Measurements from ENCODE around the gene SYCE1L. TPM values are rescaled to one million over a fixed set of nuclear protein-coding genes. Genes with fewer than 3 reads are reported as not detected.
"Not testable (repeated sequence)": the region's sequence is repeated elsewhere in the genome, so short reads cannot be mapped to it uniquely, and the experiment has no call there.

The SYCE1L gene, protein sequence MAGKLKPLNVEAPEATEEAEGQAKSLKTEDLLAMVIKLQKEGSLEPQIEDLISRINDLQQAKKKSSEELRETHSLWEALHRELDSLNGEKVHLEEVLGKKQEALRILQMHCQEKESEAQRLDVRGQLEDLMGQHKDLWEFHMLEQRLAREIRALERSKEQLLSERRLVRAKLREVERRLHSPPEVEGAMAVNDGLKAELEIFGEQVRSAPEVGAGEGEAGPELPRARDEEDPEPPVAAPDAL
- total RNA-seq (10 to 100 TPM in 2 of 5 experiments, 1 to 10 TPM in 3; 4.7 to 14.1 (median 4.9) TPM), polyA plus RNA-seq (1 to 10 TPM; 1.3 to 1.9 TPM), total RNA-seq (2.3 reads per million, percentile 11 among the genes with 10 or more reads in this experiment)

DNA sequence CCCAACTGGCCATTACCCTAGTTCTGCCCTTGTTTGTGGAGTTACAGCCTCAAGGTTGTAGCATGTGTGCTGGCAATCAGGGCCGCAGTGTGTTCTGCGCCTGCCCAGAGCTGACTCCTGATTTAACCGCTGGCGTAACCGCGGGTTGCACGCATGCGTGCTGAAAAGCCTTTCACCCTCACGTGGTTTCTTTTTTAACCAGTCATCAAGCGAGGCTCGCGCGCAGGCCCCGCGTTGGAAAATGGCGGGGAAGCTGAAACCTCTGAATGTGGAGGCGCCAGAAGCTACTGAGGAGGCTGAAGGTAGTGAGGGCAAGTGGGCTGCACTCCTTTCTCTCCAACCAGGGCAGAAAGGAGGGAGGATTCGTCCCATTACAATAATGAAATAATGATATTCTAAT lies at the start of gene SYCE1L:
TSS of gene SYCE1L (plus strand) at position 198 of the 400 bp plus-strand sequence. CDS start at position 242, 44 bp downstream.
- H3K27ac Mint-ChIP-seq: no peak within 1 kb of the TSS
- CTCF ChIA-PET: no interaction called here
- H3K27ac ChIP-seq (ENCODE audit: low read depth, low read length): no peak within 1 kb of the TSS
- intact Hi-C loops (cut with micrococcal nuclease): no loop called here
- no peaks in the 10 kb centered on the region for H3K27me3 Mint-ChIP-seq
- POLR2A ChIA-PET: no interaction called here
- H3K4me3 ChIP-seq (ENCODE audit: low read length): no peak within 1 kb of the TSS
- H3K27me3 ChIP-seq (ENCODE audit: control insufficient read depth in 2 of 2, insufficient read depth in 2 of 2, low read length in 2 of 2): no peaks in the 10 kb centered on the region
- H3K4me1 Mint-ChIP-seq: peaks cover 3 to 9% (median 6%) of the 10 kb centered on the region in 7 donors
- H3K9me3 Mint-ChIP-seq: no peaks in the 10 kb centered on the region
- peaks cover 9 to 31% (median 16%) of the 10 kb centered on the region in 5 donors for H3K36me3 Mint-ChIP-seq
- H3K9me3 ChIP-seq (ENCODE audit: control insufficient read depth in 2 of 3, low read length in 3 of 3): no peaks in the 10 kb centered on the region
- ATAC-seq (no peak), DNase-seq (no peak)
- no peaks in the 10 kb centered on the region for H3K4me1 ChIP-seq (ENCODE audit: control insufficient read depth in 2 of 2, insufficient read depth in 2 of 2, low read length in 2 of 2)
- peak within 1 kb of the TSS in 1 of 10 donors; percentile 23 for H3K4me3 Mint-ChIP-seq
- H3K36me3 ChIP-seq (ENCODE audit: control insufficient read depth in 2 of 3, insufficient read depth in 3 of 3, low read length in 3 of 3): peaks cover 0 to 55% (median 11%) of the 10 kb centered on the region in 3 experiments

DNA sequence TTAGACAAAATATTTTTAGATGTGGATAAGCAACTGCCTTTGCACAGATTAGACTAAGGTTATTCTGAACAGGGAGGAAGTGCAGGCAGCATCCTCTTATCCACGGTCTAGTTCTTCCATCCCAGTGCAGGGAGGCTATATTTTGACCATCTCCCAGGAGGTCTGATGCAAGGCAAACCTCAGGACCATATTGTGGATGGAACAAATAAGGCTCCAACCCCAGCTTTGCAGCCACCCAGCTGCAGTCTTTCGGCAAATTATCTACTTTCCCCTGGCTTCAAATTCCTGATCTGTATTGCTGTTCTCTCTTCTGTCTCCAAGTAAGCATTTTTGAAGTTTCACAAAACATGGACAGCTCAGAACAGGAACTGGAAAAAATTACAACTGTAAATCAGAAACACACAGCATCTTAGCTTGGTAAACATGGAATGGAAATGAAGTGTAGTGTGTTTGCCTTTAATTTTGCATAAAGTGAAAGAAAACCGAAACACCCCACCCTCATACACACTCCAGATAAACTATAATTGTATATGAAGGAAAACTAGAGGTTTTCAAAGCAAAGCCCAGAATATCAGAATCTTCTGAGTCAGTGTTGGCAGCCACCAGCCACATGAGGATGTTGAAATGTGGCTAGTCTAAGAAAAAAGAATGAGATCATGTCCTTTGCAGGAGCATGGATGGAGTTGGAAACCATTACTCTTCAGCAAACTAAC lies 41.7 kb upstream of the SYCE1L start:
- Mint-ChIP-seq H3K27me3 (peaks cover 0 to 46% (median 31%) of the 10 kb centered on the region in 5 donors), H3K4me1 (no peaks in the 10 kb centered on the region), H3K9me3 (peaks cover 0 to 2% (median 0%) of the 10 kb centered on the region in 11 donors), H3K4me3 (no peak overlapping the region), H3K36me3 (no peaks in the 10 kb centered on the region), H3K27ac (no peak overlapping the region)
- intact Hi-C loops (cut with micrococcal nuclease): no loop called here
- ATAC-seq (no peak), DNase-seq (no peak)
- no peaks in the 10 kb centered on the region for H3K27me3 ChIP-seq (ENCODE audit: control insufficient read depth in 2 of 2, insufficient read depth in 2 of 2, low read length in 2 of 2)
- no peaks in the 10 kb centered on the region for H3K36me3 ChIP-seq (ENCODE audit: control insufficient read depth in 2 of 3, insufficient read depth in 3 of 3, low read length in 3 of 3)
- ChIA-PET POLR2A (no interaction called here), CTCF (no interaction called here)
- H3K9me3 ChIP-seq (ENCODE audit: control insufficient read depth in 2 of 3, low read length in 3 of 3): no peaks in the 10 kb centered on the region
- H3K4me3 ChIP-seq (ENCODE audit: low read length): no peak overlapping the region
- H3K27ac ChIP-seq (ENCODE audit: low read depth, low read length): no peak overlapping the region
- no peaks in the 10 kb centered on the region for H3K4me1 ChIP-seq (ENCODE audit: control insufficient read depth in 2 of 2, insufficient read depth in 2 of 2, low read length in 2 of 2)

DNA sequence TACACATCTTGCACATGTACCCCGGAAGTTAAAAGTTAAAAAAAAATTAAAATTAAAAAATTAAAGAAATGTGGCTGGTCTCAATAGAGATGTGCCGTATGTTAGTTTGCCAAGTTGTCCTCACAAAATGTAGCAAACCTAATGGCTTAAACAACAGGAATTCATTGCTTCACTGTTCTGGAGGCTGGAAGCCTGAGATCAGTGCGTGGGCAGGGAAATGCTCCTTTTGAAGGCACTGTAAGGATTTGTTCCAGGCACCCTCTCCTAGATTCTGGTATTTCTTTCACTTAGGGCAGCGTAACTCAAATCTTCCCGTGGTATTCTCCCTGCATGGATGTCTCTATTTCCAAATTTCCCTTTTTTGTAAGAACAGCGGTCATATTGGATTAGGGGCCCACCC lies 40.9 kb upstream of the SYCE1L start:
- CTCF ChIA-PET: no interaction called here
- H3K4me3 ChIP-seq (ENCODE audit: low read length): no peak overlapping the region
- H3K27ac ChIP-seq (ENCODE audit: low read depth, low read length): no peak overlapping the region
- peaks cover 0 to 46% (median 36%) of the 10 kb centered on the region in 5 donors for H3K27me3 Mint-ChIP-seq
- no peaks in the 10 kb centered on the region for H3K4me1 ChIP-seq (ENCODE audit: control insufficient read depth in 2 of 2, insufficient read depth in 2 of 2, low read length in 2 of 2)
- POLR2A ChIA-PET: no interaction called here
- DNase-seq (no peak), ATAC-seq (no peak)
- H3K4me3 Mint-ChIP-seq: no peak overlapping the region
- no peaks in the 10 kb centered on the region for H3K9me3 ChIP-seq (ENCODE audit: control insufficient read depth in 2 of 3, low read length in 3 of 3)
- no peaks in the 10 kb centered on the region for H3K27me3 ChIP-seq (ENCODE audit: control insufficient read depth in 2 of 2, insufficient read depth in 2 of 2, low read length in 2 of 2)
- H3K9me3 Mint-ChIP-seq: peaks cover 0 to 2% (median 0%) of the 10 kb centered on the region in 11 donors
- intact Hi-C loops (cut with micrococcal nuclease): no loop called here
- no peaks in the 10 kb centered on the region for H3K36me3 Mint-ChIP-seq
- H3K36me3 ChIP-seq (ENCODE audit: control insufficient read depth in 2 of 3, insufficient read depth in 3 of 3, low read length in 3 of 3): no peaks in the 10 kb centered on the region
- no peaks in the 10 kb centered on the region for H3K4me1 Mint-ChIP-seq
- no peak overlapping the region for H3K27ac Mint-ChIP-seq

DNA sequence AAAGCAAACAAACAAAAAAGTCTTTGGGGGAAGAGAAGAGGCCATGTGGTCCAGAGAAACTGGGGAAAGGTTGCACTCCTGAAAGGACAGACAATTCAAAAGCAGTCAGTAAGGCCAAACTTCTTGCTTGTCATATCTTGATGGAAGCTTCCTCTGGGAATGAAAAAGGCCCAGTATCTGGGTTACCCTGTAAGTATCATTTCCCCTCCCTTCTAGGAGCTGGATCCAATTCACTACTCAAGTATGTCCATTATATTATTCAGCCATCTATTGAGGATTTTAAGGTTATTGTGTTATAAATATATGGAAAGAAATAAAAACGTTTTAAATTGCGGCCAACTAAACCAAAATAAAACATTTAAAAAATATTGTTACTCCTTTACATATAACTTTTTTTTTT lies 34.2 kb upstream of the SYCE1L start:
- no peak for ATAC-seq
- H3K9me3 Mint-ChIP-seq: no peaks in the 10 kb centered on the region

DNA sequence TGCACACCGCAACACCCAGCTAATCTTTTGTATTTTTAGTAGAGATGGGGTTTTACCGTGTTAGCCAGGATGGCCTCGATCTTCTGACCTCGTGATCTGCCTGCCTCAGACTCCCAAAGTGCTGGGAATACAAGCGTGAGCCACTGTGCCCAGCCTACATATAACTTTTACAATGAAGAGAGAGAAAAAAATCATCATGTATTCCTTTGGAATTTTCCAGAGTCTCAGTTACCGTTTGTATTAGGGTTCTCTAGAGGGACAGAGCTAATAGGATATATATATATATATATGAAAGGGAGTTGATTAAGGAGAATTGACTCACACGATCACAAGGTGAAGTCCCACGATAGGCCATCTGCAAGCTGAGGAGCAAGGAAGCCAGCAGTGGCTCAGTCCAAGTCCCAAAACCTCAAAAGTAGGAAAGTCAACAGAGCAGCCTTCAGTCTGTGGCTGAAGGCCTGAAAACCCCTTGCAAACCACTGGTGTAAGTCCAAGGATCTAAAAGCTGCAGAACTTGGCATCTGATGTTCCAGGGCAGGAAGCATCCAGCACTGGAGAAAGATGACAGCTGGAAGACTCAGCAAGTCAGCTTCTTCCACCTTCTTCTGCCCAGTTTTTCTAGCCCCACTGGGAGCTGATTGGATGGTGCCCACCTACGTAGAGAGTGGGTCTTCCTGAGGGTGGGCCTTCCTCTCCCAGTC lies 33.5 kb upstream of the SYCE1L start:
- ATAC-seq: not testable (repeated sequence)
- CTCF ChIA-PET: interaction anchor here (0.6 kb wide), 1 partner anchor 9 kb away, joined by 3 read pairs; no protein-coding TSS in a partner anchor

More for the DNA sequence above, 34.2 kb upstream of the SYCE1L start:
- no peak overlapping the region for H3K4me3 Mint-ChIP-seq
- Histone ChIP-seq H3K36me3 (ENCODE audit: control insufficient read depth in 2 of 3, insufficient read depth in 3 of 3, low read length in 3 of 3) (no peaks in the 10 kb centered on the region), H3K27me3 (ENCODE audit: control insufficient read depth in 2 of 2, insufficient read depth in 2 of 2, low read length in 2 of 2) (peaks cover 0 to 2% of the 10 kb centered on the region in 2 donors), H3K27ac (ENCODE audit: low read depth, low read length) (no peak overlapping the region), H3K4me1 (ENCODE audit: control insufficient read depth in 2 of 2, insufficient read depth in 2 of 2, low read length in 2 of 2) (no peaks in the 10 kb centered on the region), H3K9me3 (ENCODE audit: control insufficient read depth in 2 of 3, low read length in 3 of 3) (no peaks in the 10 kb centered on the region), H3K4me3 (ENCODE audit: low read length) (no peak overlapping the region)
- H3K27ac Mint-ChIP-seq: no peak overlapping the region
- peaks cover 4 to 46% (median 33%) of the 10 kb centered on the region in 5 donors for H3K27me3 Mint-ChIP-seq
- no peaks in the 10 kb centered on the region for H3K36me3 Mint-ChIP-seq
- CTCF ChIA-PET: no interaction called here
- intact Hi-C loops (cut with micrococcal nuclease): no loop called here
- no peak for DNase-seq
- H3K4me1 Mint-ChIP-seq: no peaks in the 10 kb centered on the region
- POLR2A ChIA-PET: no interaction called here

DNA sequence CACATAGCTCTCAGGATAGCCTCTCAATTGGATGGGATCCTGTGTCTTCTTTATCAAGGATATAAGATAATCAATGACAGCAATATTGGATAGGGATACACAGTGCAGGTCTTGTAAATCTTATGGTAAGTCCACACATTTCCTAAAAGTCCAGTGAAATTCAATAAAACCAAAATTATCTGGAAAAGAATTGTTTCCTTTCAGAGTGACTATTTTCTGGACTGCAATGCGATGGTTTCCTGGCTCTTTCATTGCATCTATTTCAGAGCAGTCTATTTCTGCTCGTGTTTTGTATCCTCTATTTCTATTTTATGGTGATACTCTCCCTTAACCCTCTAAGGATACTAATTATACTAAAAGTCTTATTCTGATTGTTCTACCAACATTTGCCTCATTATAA lies 32.5 kb upstream of the SYCE1L start:
- CTCF ChIA-PET: no interaction called here
- peaks cover 4 to 49% (median 42%) of the 10 kb centered on the region in 5 donors for H3K27me3 Mint-ChIP-seq

More for the DNA sequence above, 33.5 kb upstream of the SYCE1L start:
- POLR2A ChIA-PET; H3K9me3 ChIP-seq (ENCODE audit: control insufficient read depth in 2 of 3, low read length in 3 of 3); H3K4me1 Mint-ChIP-seq; H3K27ac Mint-ChIP-seq; H3K4me3 ChIP-seq (ENCODE audit: low read length); DNase-seq; H3K27ac ChIP-seq (ENCODE audit: low read depth, low read length); intact Hi-C loops (cut with micrococcal nuclease); H3K9me3 Mint-ChIP-seq; H3K36me3 ChIP-seq (ENCODE audit: control insufficient read depth in 2 of 3, insufficient read depth in 3 of 3, low read length in 3 of 3); H3K4me1 ChIP-seq (ENCODE audit: control insufficient read depth in 2 of 2, insufficient read depth in 2 of 2, low read length in 2 of 2); H3K27me3 ChIP-seq (ENCODE audit: control insufficient read depth in 2 of 2, insufficient read depth in 2 of 2, low read length in 2 of 2); H3K36me3 Mint-ChIP-seq; H3K4me3 Mint-ChIP-seq: not testable (repeated sequence)
- peaks cover 4 to 46% (median 39%) of the 10 kb centered on the region in 5 donors for H3K27me3 Mint-ChIP-seq

More for the DNA sequence above, 32.5 kb upstream of the SYCE1L start:
- no peaks in the 10 kb centered on the region for H3K36me3 Mint-ChIP-seq
- no peak for DNase-seq
- no peak for ATAC-seq
- Histone ChIP-seq H3K27me3 (ENCODE audit: control insufficient read depth in 2 of 2, insufficient read depth in 2 of 2, low read length in 2 of 2) (peaks cover 0 to 10% of the 10 kb centered on the region in 2 donors), H3K4me1 (ENCODE audit: control insufficient read depth in 2 of 2, insufficient read depth in 2 of 2, low read length in 2 of 2) (no peaks in the 10 kb centered on the region), H3K27ac (ENCODE audit: low read depth, low read length) (no peak overlapping the region), H3K4me3 (ENCODE audit: low read length) (no peak overlapping the region), H3K9me3 (ENCODE audit: control insufficient read depth in 2 of 3, low read length in 3 of 3) (no peaks in the 10 kb centered on the region), H3K36me3 (ENCODE audit: control insufficient read depth in 2 of 3, insufficient read depth in 3 of 3, low read length in 3 of 3) (no peaks in the 10 kb centered on the region)
- POLR2A ChIA-PET: no interaction called here
- H3K4me1 Mint-ChIP-seq: no peaks in the 10 kb centered on the region
- no peak overlapping the region for H3K27ac Mint-ChIP-seq
- no peak overlapping the region for H3K4me3 Mint-ChIP-seq
- intact Hi-C loops (cut with micrococcal nuclease): no loop called here
- no peaks in the 10 kb centered on the region for H3K9me3 Mint-ChIP-seq

Measured in naive thymus-derived CD4-positive, alpha-beta T cell (primary cell).